Caco-2 (cell line): ENCODE data around the gene BLVRB. TPM values are rescaled to one million over a fixed set of nuclear protein-coding genes. Genes with fewer than 3 reads are reported as not detected.

Experiments used
- BruUV-seq: library from RNA; stranded (reverse); fragments of 400-500 nt; replicated peaks from 2 replicates; lab custom pipeline; 2021; lab: Mats Ljungman, UMichigan
- CTCF ChIA-PET: fragments of 300-600 bp; sonication (Branson Sonifier 250); formaldehyde crosslinking; loops from one replicate; lab custom pipeline; 2022; ENCODE audit warnings: antibody characterized with exemption; lab: Charles Lee
- POLR2A ChIA-PET: fragments of 300-600 bp; sonication (Branson Sonifier 250); formaldehyde crosslinking; loops from one replicate; lab custom pipeline; 2022; ENCODE audit warnings: antibody characterized with exemption; lab: Charles Lee
- DNase-seq, 2 experiments: peaks; one replicate each; pipeline versions ENCODE4 v3.0.0 to v3.0.0-alpha.2; 2020 to 2022
- H3K27me3 ChIP-seq: replicated peaks from 2 replicates; pipeline ENCODE4 v1.6.0; 2011; ENCODE audit warnings: low read length; ENCODE audit not compliant: control insufficient read depth, insufficient read depth
- H3K36me3 ChIP-seq: 2 replicates; pipeline ENCODE4 v1.5.1; 2011; ENCODE audit warnings: low read length; ENCODE audit not compliant: control insufficient read depth, insufficient read depth
- H3K4me1 ChIP-seq: fragments of 250-450 bp; sonication (Bioruptor Pico); 2 replicates; pipeline ENCODE4 v1.5.1; 2020; ENCODE audit warnings: mild to moderate bottlenecking
- H3K4me3 ChIP-seq: 2 replicates; pipeline ENCODE4 v1.5.1; 2011; ENCODE audit warnings: low read depth, mild to moderate bottlenecking, control low read depth, low read length
- H3K9me3 ChIP-seq: fragments of 250-450 bp; sonication (Bioruptor Pico); 2 replicates; pipeline ENCODE4 v1.5.1; 2020; ENCODE audit warnings: mild to moderate bottlenecking, moderate library complexity
- H3K27ac Mint-ChIP-seq: one replicate; pipeline ENCODE4 v1.8.0; 2022; ENCODE audit warnings: mixed read lengths; ENCODE audit not compliant: unreplicated experiment
- H3K27me3 Mint-ChIP-seq: one replicate; pipeline ENCODE4 v1.8.0; 2022; ENCODE audit warnings: mixed read lengths; ENCODE audit not compliant: insufficient read depth, unreplicated experiment
- H3K36me3 Mint-ChIP-seq: one replicate; pipeline ENCODE4 v1.8.0; 2022; ENCODE audit warnings: mild to moderate bottlenecking, mixed read lengths; ENCODE audit not compliant: insufficient read depth, unreplicated experiment
- H3K4me1 Mint-ChIP-seq: one replicate; pipeline ENCODE4 v1.8.0; 2022; ENCODE audit warnings: low read depth, mixed read lengths; ENCODE audit not compliant: unreplicated experiment
- H3K4me3 Mint-ChIP-seq: one replicate; pipeline ENCODE4 v1.8.0; 2022; ENCODE audit warnings: mild to moderate bottlenecking, moderate library complexity, mixed read lengths; ENCODE audit not compliant: unreplicated experiment
- H3K9me3 Mint-ChIP-seq: one replicate; pipeline ENCODE4 v1.8.0; 2022; ENCODE audit warnings: mixed read lengths; ENCODE audit not compliant: unreplicated experiment
- CTCF ChIP-seq, 2 experiments: fragments of 200-600 bp in 1 of 2; IDR thresholded peaks; 1 replicate in 1 of 2; 2 replicates in 1 of 2; pipeline versions ENCODE4 v1.5.1 to v1.8.0; 2011 to 2022; ENCODE audit warnings: antibody characterized with exemption in 1 of 2, control low read depth in 1 of 2, inconsistent platforms in 1 of 2, low read depth in 1 of 2, low read length in 1 of 2, mild to moderate bottlenecking in 1 of 2, moderate library complexity in 1 of 2; ENCODE audit not compliant: insufficient read depth in 1 of 2, severe bottlenecking in 1 of 2, unreplicated experiment in 1 of 2
- intact Hi-C: fragments of 100-400 bp; cut with micrococcal nuclease; formaldehyde crosslinking; loops from one replicate; pipeline ENCODE4 v1.10.0; 2022; ENCODE audit not compliant: unreplicated experiment
- total RNA-seq: library from RNA; stranded (reverse); gene quantifications from 2 replicates; pipeline ENCODE4 v1.2.3, GENCODE V29; 2022

BLVRB gene
- total RNA-seq, 1 experiment from 2014 or later = 101 TPM

GRCh38 chr19:40421993-40422747 is 43.4 kb downstream of the BLVRB start:
- no peak overlapping the region for H3K4me3 ChIP-seq
- no peaks in the 10 kb centered on the region for H3K9me3 Mint-ChIP-seq
- TF ChIP-seq CTCF (IDR thresholded peaks at IDR 0.05; ENCODE audit: insufficient read depth in 1 of 2, low read depth in 1 of 2, low read length in 1 of 2, severe bottlenecking in 1 of 2, unreplicated experiment in 1 of 2) = no peak
- H3K9me3 ChIP-seq = no peaks in the 10 kb centered on the region
- no peak for DNase-seq
- no peaks in the 10 kb centered on the region for H3K27me3 ChIP-seq
- H3K4me1 ChIP-seq = 0 out of 2 replicates have a peak, but pooled peaks cover under 1% of the 10 kb centered on the region
- ChIA-PET CTCF (interaction anchor here (1.8 to 2.6 kb wide), 3 partner anchors 11 to 182 kb away, joined by 8 to 24 read pairs (median 16); partner anchors contain the start of gene BLVRB), POLR2A (interaction anchor here (1.2 to 1.9 kb wide), 4 partner anchors 21 to 117 kb away, joined by 11 to 45 read pairs (median 14); partner anchors contain the start of gene BLVRB)
- H3K36me3 ChIP-seq = no peaks in the 10 kb centered on the region; the same call in 1 of the 2 replicates
- intact Hi-C loops = loop anchor here (1.0 to 2.0 kb wide), 3 partner anchors 17 to 73 kb away; partner anchors contain the start of genes C19orf47 and PLD3
- H3K27me3 Mint-ChIP-seq = no peaks in the 10 kb centered on the region
- H3K36me3 Mint-ChIP-seq = peaks cover 25% of the 10 kb centered on the region
- no TSS peak for BruUV-seq
- H3K4me1 Mint-ChIP-seq = peaks cover 10% of the 10 kb centered on the region
- no peak overlapping the region for H3K4me3 Mint-ChIP-seq
- H3K27ac Mint-ChIP-seq = peak overlapping the region; percentile 92

GRCh38 chr19:40420766-40421765 is 44.5 kb downstream of the BLVRB start:
- H3K4me1 ChIP-seq = 0 out of 2 replicates have a peak, but pooled peaks cover 4% of the 10 kb centered on the region
- Mint-ChIP-seq H3K4me3 (peak overlapping the region; percentile 81), H3K4me1 (peaks cover 15% of the 10 kb centered on the region), H3K27me3 (no peaks in the 10 kb centered on the region), H3K9me3 (no peaks in the 10 kb centered on the region), H3K36me3 (peaks cover 23% of the 10 kb centered on the region), H3K27ac (peak overlapping the region; percentile 92)
- ChIA-PET POLR2A (interaction anchor here (0.6 to 1.9 kb wide), 21 partner anchors 8 to 1572 kb away, joined by 3 to 45 read pairs (median 8); partner anchors contain the start of genes BLVRB, C19orf47, PLD3 and PRX), CTCF (interaction anchor here (0.6 to 2.6 kb wide), 27 partner anchors 11 to 1118 kb away, joined by 3 to 24 read pairs (median 4); partner anchors contain the start of genes BLVRB, C19orf47, PLD3 and SERTAD3)
- peak; percentile 95 to 96 for DNase-seq
- H3K4me3 ChIP-seq = peak overlapping the region; percentile 57
- BruUV-seq = no TSS peak
- peak; percentile 97 to 99 for TF ChIP-seq CTCF (IDR thresholded peaks at IDR 0.05; ENCODE audit: insufficient read depth in 1 of 2, low read depth in 1 of 2, low read length in 1 of 2, severe bottlenecking in 1 of 2, unreplicated experiment in 1 of 2)
- no peaks in the 10 kb centered on the region for H3K9me3 ChIP-seq
- no peaks in the 10 kb centered on the region; the same call in 1 of the 2 replicates for H3K36me3 ChIP-seq
- no peaks in the 10 kb centered on the region for H3K27me3 ChIP-seq
- intact Hi-C loops = loop anchor here (1.0 to 2.0 kb wide), 3 partner anchors 16 to 72 kb away; partner anchors contain the start of genes C19orf47 and PLD3
